NCI-H524 (cell line): ENCODE results near the gene DPPA5.
"Not testable (repeated sequence)": the region's sequence is repeated elsewhere in the genome, so short reads cannot be mapped to it uniquely, and the experiment has no call there.

Experiments used
- DNase-seq, 2 experiments: peaks; one replicate each; lab custom pipeline; 2025; lab: John Stamatoyannopoulos, UW

Gene DPPA5, protein sequence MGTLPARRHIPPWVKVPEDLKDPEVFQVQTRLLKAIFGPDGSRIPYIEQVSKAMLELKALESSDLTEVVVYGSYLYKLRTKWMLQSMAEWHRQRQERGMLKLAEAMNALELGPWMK

DNA sequence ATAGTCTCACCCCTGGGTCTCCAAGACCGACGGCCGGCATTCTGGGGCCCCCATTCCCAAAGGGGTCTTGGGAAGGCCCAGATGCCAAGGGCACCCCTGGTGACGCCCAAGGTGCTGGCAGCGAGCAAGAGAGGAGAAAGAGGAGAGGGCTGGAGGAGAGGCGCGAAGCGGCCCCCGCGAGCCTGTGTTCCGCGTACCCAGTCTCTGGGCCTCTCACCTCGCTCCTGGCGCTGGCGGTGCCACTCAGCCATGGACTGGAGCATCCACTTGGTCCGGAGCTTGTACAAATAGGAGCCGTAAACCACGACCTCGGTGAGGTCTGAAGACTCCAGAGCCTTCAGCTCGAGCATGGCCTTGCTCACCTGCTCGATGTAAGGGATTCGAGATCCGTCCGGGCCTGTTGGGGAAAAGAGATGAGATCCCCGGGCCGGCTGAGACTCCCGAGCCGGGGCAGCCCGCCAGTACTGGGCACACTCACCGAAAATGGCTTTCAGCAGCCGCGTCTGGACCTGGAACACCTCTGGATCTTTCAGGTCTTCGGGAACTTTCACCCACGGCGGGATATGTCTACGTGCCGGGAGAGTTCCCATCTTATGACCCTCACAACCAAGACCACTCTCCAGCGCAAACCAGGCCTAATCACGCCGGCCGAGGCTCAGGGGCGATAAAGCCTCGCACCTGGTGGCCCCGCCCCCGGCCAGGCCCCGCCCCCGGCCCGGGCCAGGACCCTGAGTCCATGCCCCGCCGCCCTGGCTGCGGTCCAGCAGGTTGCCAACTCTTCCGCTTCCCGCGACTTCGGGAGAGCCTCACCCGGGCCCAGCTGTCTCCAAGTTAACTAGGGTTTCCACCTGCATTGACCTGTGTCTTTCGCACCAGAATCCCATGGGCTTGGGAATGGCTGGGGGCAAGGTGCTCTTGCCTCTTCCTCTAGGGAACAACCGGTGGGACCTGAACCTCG is at the start of gene DPPA5:
Gene DPPA5 (minus strand): TSS at position 641 of the 958 bp plus-strand sequence. CDS start 51 bp downstream, at position 590.
- DNase-seq, result no peak

DNA sequence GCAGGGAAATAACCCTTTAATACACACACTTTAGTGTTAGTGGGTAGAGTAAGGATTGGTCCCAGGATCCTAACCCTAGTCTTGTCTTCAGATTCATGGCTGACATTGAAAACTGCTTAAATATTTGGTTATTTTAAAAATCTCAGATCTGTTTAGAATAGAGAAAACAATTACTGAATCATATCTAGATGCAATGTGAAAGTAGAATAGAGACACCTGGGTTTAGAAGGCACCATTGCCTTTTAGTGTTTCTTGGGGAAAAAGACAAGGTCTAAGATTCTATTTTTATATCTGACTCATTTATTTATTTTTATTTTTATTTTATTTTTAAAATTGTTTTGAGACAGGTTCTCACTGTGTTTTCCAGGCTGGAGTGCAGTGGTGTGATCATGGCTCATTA is 46.6 kb upstream of the DPPA5 start:
- no peak for DNase-seq

DNA sequence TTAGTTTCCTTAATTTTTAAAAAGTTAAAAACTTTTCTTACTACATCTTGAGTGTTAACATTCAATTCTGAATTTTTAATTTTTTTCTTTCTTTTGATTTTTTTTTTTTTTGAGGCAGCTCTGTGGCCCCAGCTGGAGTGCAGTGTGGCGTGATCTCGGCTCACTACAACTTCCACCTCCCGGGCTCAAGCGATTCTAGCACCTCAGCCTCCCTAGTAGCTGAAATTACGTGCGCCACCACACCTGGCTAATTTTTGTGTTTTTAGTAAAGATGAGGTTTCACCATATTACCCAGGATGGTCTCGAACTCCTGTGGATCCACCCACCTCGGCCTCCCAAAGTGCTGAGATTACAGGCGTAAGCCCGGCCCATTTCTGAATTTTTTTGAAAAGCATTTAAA is 41.8 kb upstream of the DPPA5 start:
- DNase-seq, result no peak

DNA sequence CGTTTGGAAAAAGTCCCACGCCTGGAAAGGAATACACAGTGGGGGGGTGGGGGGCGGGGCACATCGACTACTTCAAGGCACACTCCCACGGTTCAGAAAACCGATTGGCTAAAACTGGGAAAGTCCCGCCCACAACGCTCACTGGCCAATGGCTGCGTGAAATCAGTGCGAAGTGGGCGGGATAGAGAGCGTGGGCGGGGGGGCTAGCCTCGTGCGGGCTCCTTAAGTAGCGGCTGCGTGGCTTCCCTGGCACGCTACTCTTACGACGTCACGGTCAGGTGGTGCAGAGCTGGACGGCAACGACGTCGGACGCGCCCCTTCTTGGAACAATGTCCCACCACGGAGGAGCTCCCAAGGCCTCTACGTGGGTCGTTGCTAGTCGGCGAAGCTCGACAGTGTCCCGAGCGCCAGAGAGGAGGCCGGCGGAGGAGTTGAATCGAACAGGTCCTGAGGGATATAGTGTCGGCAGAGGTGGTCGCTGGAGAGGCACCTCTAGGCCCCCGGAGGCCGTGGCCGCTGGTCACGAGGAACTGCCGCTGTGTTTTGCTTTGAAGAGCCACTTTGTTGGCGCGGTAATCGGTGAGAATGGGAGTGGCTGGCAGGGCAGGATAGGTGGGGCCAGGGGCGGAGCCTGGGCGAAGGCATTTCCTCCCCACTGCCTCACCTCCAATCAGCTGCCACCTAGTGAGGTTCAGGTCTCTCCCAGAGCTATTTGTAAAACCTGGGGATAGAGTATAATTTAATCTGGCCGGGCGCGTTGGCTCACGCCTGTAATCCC is 40.7 kb upstream of the DPPA5 start, which contains the start of gene DDX43:
Gene DDX43 (plus strand): TSS at position 252 of the 778 bp plus-strand sequence. CDS start 78 bp downstream, at position 330.
- peak; percentile 65 to 76 for DNase-seq

DNA sequence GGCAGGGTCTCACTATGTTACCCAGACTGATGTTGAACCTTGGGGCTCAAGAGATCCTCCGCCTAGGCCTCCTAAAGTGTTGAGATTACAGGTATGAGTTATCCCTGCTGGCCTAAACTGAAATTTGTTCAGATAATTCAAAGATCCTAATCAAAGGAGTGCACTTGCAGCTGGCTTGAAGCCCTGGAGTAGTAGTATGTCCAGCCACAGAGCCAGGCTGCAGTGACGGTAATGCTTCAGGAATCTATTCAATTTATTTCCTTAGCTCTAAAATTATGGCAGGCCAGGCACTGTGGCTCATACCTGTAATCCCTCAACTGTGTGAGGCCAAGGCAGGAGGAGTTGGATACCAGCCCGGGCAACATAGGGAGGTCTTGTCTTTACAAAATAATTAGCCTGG is 39.2 kb upstream of the DPPA5 start:
- DNase-seq, result no peak

DNA sequence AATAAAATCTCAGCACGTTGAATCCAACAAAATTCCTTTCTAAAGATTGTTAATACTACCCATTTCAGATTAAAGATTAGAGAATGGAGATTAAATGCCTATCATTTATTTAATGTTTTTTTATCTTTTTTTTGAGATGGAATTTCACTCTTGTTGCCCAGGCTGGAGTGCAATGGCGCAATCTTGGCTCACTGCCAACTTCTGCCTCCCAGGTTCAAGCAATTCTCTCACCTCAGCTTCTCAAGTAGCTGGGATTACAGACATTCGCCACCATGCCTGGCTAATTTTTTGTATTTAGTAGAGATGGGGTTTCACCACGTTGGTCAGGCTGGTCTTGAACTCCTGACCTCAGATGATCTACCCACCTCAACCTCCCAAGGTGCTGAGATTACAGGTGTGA is 38.1 kb upstream of the DPPA5 start:
- not testable (repeated sequence) for DNase-seq

DNA sequence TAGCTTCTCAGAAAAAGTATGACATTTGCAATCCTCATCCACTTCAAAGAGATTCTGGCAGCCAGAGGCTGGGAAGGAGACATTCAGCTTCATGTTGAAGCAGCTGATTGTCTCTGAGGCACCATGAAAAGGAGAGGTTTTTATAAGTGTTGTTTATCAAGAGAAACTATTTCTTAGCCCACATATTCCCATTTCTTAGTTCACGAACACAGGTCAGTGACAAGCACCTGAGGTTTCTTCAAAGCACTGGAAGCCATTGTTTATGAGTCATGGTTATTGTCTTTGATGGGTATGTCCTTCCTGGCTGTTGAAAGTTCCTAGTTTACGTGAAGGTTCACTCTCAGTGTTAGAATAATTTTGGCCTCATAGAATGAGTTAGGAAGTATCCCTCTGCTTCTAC is 37.6 kb upstream of the DPPA5 start:
- no peak for DNase-seq

DNA sequence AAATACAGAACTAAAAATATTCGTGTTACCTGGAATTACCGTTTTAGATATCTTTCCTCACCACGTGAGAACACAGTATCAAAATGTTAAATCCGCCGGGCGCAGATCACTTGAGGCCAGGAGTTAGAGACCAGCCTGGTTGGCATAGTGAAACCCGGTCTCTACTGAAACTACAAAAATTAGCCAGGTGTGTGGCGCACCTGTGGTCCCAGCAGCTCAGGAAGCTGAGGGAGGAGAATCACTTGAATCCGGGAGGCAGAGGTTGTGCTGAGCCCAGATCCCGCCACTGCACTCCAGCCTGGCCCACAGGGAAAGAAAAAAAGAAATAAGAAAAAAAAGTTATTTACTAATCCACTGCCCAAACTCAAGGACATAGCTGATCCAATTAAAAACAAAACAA is 35.8 kb upstream of the DPPA5 start:
- no peak for DNase-seq

DNA sequence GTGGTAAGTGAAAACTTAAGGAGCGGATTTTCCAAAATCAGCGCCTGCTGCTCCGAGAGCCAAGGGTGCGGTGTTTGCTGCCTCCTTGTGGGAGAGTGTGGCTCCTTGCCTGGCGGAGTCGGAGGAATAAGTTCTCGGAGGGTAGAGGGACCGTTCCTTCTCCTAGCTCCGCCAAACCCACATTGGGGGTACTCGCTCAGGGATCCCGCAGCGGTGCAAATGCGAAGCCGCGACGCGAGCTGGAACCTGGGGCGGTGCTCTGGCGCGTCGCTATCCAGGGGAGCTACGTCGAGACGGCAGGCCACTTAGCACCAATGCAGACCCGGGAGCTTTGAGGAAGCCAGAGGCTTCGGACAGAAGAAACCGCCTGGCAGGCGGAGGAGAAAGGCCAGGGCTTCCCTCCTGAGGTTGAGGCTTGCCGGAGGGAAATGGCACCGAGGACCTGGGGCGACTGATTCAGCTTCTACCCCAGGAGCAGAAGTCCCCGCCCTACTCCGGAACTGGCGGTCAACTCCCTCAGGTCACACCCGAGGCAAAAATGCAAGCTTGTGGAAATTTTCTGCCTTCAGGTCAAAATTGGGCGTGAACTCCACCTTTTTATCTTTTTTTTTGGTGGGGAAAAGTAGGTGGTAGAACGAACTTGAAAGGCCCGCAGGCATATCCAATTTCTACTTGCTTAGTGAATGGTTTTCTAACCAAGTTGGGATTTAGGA is 34.9 kb upstream of the DPPA5 start:
- DNase-seq, result peak; percentile 67 to 83

DNA sequence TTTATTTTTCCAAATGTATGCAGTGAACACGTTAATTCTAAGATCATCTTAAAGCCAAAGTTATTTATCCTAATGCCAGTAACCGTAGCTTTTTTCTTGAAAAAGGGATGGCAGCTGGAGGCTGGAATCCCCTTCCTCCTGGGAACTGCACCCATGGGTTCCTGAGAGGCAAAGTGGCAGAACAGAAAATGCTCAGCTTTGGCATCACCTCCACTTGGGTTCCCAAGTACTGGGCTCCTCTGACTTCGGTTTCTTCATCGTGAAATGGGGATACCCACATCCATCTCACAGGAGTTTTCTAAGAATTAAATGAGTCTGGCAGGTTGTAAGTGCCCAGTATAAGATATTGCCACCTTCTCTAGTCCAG is 34.3 kb upstream of the DPPA5 start:
- no peak for DNase-seq

DNA sequence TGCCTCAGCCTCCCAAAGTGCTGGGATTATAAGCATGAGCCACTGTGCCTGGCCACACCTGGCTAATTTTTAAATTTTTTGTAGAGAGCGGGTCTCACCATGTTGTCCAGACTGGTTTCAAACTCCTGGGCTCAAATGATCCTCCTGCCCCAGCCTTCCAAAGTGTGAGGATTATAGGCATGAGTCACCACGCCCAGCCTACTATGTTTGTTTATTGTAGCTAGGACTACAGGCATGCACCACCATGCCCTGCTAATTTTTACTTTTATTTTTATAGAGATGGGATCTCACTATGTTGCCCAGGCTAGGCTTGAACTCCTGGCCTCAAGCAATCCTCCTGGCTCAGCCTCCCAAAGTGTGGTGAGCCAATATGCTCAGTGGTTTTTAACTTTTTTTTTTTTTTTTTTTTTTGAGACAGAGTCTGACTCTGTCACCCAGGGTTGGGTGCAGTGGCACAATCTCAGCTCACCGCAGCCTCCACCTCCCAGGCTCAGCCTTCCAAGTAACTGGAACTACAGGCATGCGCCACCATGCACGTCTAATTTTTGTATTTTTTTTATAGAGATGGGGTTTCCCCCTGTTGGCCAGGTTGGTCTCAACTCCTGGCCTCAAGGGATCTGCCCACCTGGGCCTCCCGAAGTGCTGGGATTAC is 28.5 kb upstream of the DPPA5 start:
- DNase-seq, result no peak

DNA sequence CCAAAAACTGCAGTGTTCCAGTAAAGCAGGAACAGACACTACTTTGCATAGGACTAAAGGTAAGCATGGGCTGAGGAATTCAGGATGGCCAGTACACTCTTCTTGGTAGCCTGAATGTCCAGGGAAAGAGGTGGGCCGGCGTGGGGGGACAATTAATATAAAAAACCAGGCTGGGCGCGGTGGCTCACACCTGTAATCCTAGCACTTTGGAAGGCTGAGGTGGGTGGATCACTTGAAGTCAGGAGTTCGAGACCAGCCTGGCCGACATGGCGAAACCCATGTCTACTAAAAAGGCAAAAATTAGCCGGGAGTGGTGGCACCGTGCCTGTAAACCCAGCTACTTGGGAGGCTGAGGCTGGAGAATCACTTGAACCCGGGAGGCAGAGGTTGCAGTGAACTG is 27.5 kb upstream of the DPPA5 start:
- DNase-seq, result not testable (repeated sequence)

DNA sequence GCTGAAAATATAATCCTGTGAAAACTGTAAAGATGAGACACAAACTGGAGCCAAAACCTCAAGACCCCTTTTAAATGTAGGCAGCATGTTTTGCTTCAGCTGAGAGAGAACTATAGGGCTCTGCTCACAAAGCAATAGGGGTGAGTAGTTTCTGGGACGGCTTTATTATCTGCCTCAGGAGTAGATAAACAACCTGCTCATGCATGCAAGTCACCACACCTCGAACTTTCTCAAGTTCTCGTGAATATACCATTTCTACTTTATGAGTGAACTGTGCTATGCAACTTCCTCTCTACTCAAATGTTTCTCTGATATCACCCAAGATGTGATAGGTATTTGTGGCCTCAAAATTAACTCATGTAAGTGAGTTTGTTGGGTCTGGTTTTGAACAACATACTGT is 23.1 kb upstream of the DPPA5 start:
- DNase-seq, result no peak

DNA sequence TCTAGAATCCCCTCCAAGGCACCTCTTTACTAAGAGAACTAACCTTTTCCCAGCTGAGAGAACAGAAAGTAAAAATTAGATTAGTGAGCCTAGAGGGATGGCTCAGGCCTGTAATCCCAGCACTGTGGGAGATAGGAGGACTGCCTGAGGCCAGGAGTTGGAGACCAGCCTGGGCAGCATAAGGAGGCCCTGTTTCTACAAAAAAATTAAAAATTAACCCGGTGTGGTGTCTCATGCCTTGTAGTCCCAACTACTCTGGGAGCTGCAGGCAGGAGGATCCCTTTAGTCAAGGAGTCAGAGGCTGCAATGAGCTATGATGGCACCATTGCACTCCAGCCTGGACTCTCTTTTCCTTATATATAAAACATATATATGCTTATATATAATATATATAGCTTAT is 21.1 kb upstream of the DPPA5 start:
- no peak for DNase-seq

DNA sequence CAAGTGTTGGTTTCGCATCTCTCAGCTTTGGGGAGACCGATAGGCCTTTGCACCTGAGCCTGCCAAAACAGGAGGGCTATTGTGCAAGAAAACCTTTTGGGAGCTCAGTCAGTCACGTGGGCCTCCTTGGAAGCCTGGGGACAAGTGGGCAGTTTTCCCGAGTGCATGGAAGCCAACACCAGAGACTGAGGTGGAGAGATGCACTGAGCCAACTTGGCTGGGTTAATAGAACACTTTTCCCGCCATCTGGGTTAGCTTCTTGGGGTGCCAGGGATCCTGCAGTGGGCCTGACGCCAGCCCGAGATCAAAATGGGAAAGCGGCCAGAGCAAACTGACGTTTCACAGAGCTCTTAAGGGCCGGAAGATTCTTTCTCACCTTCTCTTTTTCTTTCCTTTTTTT is 18.4 kb upstream of the DPPA5 start:
- no peak for DNase-seq

DNA sequence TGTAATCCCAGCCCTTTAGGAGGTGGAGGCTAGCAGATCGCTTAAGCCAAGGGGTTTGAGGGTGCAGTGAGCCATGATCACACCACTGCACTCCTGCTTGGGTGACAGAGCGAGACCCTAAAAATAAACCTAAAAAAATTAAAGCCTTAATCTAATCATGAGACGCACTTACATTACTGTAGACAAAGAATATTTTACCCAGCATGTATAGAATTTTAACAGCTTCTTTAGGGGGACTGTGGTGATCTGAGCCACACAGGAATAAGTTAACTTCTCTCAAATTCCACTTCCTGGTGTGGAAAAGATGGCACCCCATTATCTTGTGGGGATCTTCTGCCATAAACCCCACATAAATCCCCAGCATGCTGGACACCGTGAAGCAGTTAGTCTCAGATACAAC is 17.9 kb upstream of the DPPA5 start:
- no peak for DNase-seq

DNA sequence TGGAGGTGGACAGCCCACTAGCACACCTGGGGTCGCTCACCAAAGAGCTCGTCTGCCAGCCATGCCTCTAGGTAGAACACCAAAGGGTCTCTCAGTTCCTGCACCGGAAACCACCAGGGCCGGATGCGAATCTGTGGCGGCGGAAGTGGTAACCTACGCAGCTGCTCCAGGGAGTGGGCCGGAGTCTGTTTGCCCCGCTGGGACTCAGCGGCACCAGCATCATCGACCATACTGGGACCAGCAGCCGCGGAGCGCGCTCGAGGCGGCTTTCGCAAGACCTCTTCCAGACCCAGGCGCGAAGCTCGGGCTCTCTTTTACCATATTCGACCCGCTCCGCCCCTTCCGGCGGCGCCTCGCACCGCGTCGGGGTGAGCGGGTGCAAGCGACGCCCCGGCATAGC is 15.5 kb upstream of the DPPA5 start, which contains the start of gene OOEP:
Gene OOEP (minus strand): TSS at position 335 of the 400 bp plus-strand sequence. CDS start 105 bp downstream, at position 230.
- DNase-seq, result no peak

DNA sequence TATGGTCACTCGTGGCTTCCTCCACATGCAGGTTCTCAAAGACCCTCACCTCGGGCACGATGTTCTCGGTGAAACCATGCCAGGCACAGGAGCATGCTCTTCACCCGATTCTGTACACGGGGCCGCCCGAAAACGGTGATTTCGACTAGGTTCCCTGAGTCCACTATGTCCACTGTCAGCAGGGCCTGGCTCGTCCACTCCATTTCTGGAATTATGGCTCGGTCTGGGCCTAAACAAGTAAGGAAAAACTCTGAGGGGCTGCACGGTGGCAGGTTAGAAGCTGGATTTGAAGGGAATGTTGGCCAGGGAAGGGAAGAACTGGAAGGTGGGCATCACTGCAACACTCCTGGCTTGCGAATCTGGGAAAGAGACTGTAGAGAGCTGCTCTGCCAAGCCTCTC is 15.1 kb upstream of the DPPA5 start:
- DNase-seq, result no peak

DNA sequence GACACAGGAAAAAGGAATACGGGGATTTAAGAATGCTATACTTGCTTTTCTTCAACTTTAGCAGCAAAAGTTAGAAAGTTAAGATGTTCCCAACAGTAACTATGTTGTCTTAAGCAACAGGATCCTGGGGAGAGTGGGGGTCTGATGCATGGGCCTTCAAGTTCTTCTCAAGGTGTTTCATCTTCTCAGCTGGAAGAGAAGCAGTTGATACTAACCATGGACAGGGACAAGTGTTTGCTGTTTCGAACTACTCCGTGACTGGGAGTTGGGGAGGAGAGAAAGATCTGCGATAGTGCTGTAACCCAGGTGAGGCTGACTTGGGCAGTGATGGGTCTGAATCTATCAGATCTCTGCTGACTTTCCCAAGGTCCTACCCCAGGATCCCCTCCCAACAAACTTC is 14.6 kb upstream of the DPPA5 start:
- no peak for DNase-seq

DNA sequence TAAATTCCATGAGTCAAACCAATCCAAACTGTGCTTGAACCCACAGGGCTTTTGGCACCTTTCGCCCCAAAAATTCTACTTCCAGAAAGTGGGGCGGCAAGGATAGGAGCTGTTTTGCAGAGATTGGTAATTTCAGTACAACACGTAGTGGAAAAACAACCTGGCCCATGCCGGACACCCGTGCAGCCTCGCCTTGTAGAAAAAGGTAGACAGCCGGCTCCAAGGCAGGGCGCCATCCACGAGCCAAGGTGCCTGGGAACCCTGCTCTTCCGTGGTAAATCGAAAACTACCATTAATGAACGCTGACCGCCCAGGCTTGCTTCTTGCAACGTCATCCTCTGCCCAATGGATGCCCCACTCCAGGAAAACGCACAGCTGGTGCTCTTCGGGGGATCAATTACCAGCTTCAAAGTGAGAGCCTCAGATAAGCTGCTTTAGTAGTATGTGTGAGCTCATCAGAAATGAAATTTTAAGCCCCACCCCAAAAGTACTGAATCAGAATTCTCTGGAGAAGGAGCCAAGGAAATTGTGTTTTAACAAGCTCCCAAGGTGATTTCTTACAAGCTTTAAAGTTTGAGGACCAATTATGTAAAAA is 13.8 kb upstream of the DPPA5 start:
- DNase-seq, result peak; percentile 84 to 89

DNA sequence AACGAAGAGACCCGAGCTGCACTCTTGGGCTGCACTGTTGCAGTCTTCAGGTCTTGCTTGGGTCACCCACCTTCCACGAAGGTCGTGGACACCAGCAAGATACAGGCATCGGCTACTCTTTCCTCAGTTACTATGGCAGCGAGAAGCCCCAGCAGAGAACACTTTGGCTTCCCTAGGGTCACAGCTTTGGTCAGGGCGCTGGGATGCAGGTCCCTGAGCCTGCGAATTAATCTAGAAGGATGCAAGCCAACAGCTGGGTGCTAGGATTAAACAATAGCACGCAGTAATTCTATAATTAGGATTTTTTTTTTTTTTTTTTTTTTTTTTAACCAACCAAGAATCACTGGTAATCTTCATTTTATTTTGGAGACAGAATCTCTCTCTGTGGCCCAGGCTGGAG is 10.5 kb upstream of the DPPA5 start:
- DNase-seq, result peak in 1 of 2 experiments; percentile 14
